Measurements from ENCODE around the gene ANO10.

Gene ANO10

GRCh38 chr3:43453981-43454380 lies 167.8 kb downstream of the ANO10 start:
- H2BK12ac ChIP-seq (ENCODE audit: low read length) = no peak overlapping the region

GRCh38 chr3:43451670-43452254 lies 170.0 kb downstream of the ANO10 start:
- no peak overlapping the region for H3K9ac ChIP-seq (ENCODE audit: low read depth, low read length, poor library complexity)
- H3K4ac ChIP-seq (ENCODE audit: low read length) = no peak overlapping the region
- no peak overlapping the region for H2BK5ac ChIP-seq (ENCODE audit: low read length)
- no peak overlapping the region for H4K8ac ChIP-seq (ENCODE audit: low read depth, low read length)
- no peak overlapping the region for H2AFZ ChIP-seq (ENCODE audit: low read length)
- no peak overlapping the region for H3K4me2 ChIP-seq (ENCODE audit: insufficient read depth, low read length, poor library complexity, severe bottlenecking)
- no peaks in the 10 kb centered on the region for H3K9me3 ChIP-seq (replicated peaks in 1 of 2; ENCODE audit: control insufficient read depth in 2 of 2, insufficient read depth in 1 of 2, low read depth in 1 of 2, low read length in 2 of 2)
- peaks cover 0 to 3% of the 10 kb centered on the region in 2 donors for H3K4me1 ChIP-seq (ENCODE audit: control insufficient read depth in 2 of 2, insufficient read depth in 1 of 2, low read depth in 1 of 2, low read length in 2 of 2)
- H3K27ac ChIP-seq (replicated peaks; ENCODE audit: low read length) = no peak overlapping the region
- H2BK15ac ChIP-seq (ENCODE audit: low read length) = no peak overlapping the region
- H4K91ac ChIP-seq (ENCODE audit: low read depth, low read length, poor library complexity) = no peak overlapping the region
- H2BK120ac ChIP-seq (ENCODE audit: low read depth, low read length) = no peak overlapping the region
- no peak overlapping the region for H2BK12ac ChIP-seq (ENCODE audit: low read length)
- no peaks in the 10 kb centered on the region for H3K79me1 ChIP-seq (ENCODE audit: low read depth, low read length)
- no peak overlapping the region for H3K4me3 ChIP-seq (ENCODE audit: low read length in 2 of 2)
- no peak for DNase-seq (ENCODE audit: low spot score)
- no peak overlapping the region for H3K14ac ChIP-seq (ENCODE audit: low read length)
- no peak overlapping the region for H3K18ac ChIP-seq (ENCODE audit: low read length)
- H3K23ac ChIP-seq (ENCODE audit: low read depth, low read length, poor library complexity) = no peak overlapping the region
- whole genome bisulfite sequencing, 2 donors (ENCODE audit: extremely low coverage in 2 of 2, insufficient read length in 2 of 2, insufficient replicate concordance in 1 of 2) = no CpG with 5 or more reads among the region's 2 CpGs
- no peak overlapping the region for H2AK5ac ChIP-seq (ENCODE audit: low read depth, low read length)
- no peaks in the 10 kb centered on the region for H3K36me3 ChIP-seq (replicated peaks in 1 of 2; ENCODE audit: control insufficient read depth in 2 of 2, insufficient read depth in 2 of 2, low read length in 2 of 2)
- no peaks in the 10 kb centered on the region for H3K27me3 ChIP-seq (ENCODE audit: control insufficient read depth in 3 of 3, insufficient read depth in 3 of 3, low read depth in 1 of 3, low read length in 3 of 3)

More at GRCh38 chr3:43453981-43454380, 167.8 kb downstream of the ANO10 start:
- H3K36me3 ChIP-seq (replicated peaks in 1 of 2; ENCODE audit: control insufficient read depth in 2 of 2, insufficient read depth in 2 of 2, low read length in 2 of 2) = no peaks in the 10 kb centered on the region
- no peaks in the 10 kb centered on the region for H3K27me3 ChIP-seq (ENCODE audit: control insufficient read depth in 3 of 3, insufficient read depth in 3 of 3, low read depth in 1 of 3, low read length in 3 of 3)
- no peak overlapping the region for H2BK5ac ChIP-seq (ENCODE audit: low read length)
- H3K4me1 ChIP-seq (ENCODE audit: control insufficient read depth in 2 of 2, insufficient read depth in 1 of 2, low read depth in 1 of 2, low read length in 2 of 2) = peaks cover 0 to 3% of the 10 kb centered on the region in 2 donors
- H4K91ac ChIP-seq (ENCODE audit: low read depth, low read length, poor library complexity) = no peak overlapping the region
- no peak overlapping the region for H3K4me3 ChIP-seq (ENCODE audit: low read length in 2 of 2)
- DNase-seq (ENCODE audit: low spot score) = no peak
- no peak overlapping the region for H3K4me2 ChIP-seq (ENCODE audit: insufficient read depth, low read length, poor library complexity, severe bottlenecking)
- no peak overlapping the region for H2BK15ac ChIP-seq (ENCODE audit: low read length)
- no peak overlapping the region for H2BK120ac ChIP-seq (ENCODE audit: low read depth, low read length)
- no CpG with 5 or more reads among the region's 1 CpG for WGBS, 2 donors (ENCODE audit: extremely low coverage in 2 of 2, insufficient read length in 2 of 2, insufficient replicate concordance in 1 of 2)
- no peak overlapping the region for H3K27ac ChIP-seq (replicated peaks; ENCODE audit: low read length)
- H3K9me3 ChIP-seq (replicated peaks in 1 of 2; ENCODE audit: control insufficient read depth in 2 of 2, insufficient read depth in 1 of 2, low read depth in 1 of 2, low read length in 2 of 2) = no peaks in the 10 kb centered on the region
- H3K14ac ChIP-seq (ENCODE audit: low read length) = no peak overlapping the region
- H2AK5ac ChIP-seq (ENCODE audit: low read depth, low read length) = no peak overlapping the region
- H3K79me1 ChIP-seq (ENCODE audit: low read depth, low read length) = no peaks in the 10 kb centered on the region
- no peak overlapping the region for H4K8ac ChIP-seq (ENCODE audit: low read depth, low read length)
- H3K4ac ChIP-seq (ENCODE audit: low read length) = no peak overlapping the region
- H3K9ac ChIP-seq (ENCODE audit: low read depth, low read length, poor library complexity) = no peak overlapping the region
- no peak overlapping the region for H2AFZ ChIP-seq (ENCODE audit: low read length)
- H3K18ac ChIP-seq (ENCODE audit: low read length) = no peak overlapping the region
- no peak overlapping the region for H3K23ac ChIP-seq (ENCODE audit: low read depth, low read length, poor library complexity)

GRCh38 chr3:43448098-43448497 lies 173.7 kb downstream of the ANO10 start:
- no peak for DNase-seq (ENCODE audit: low spot score)
- no peaks in the 10 kb centered on the region for H3K79me1 ChIP-seq (ENCODE audit: low read depth, low read length)
- H3K18ac ChIP-seq (ENCODE audit: low read length) = no peak overlapping the region
- no peaks in the 10 kb centered on the region for H3K27me3 ChIP-seq (ENCODE audit: control insufficient read depth in 3 of 3, insufficient read depth in 3 of 3, low read depth in 1 of 3, low read length in 3 of 3)
- H2BK5ac ChIP-seq (ENCODE audit: low read length) = no peak overlapping the region
- H3K14ac ChIP-seq (ENCODE audit: low read length) = no peak overlapping the region
- H2BK120ac ChIP-seq (ENCODE audit: low read depth, low read length) = no peak overlapping the region
- H2AK5ac ChIP-seq (ENCODE audit: low read depth, low read length) = no peak overlapping the region
- H3K4me3 ChIP-seq (ENCODE audit: low read length in 2 of 2) = no peak overlapping the region
- H2BK12ac ChIP-seq (ENCODE audit: low read length) = no peak overlapping the region
- no CpG with 5 or more reads among the region's 1 CpG for WGBS, 2 donors (ENCODE audit: extremely low coverage in 2 of 2, insufficient read length in 2 of 2, insufficient replicate concordance in 1 of 2)
- H4K8ac ChIP-seq (ENCODE audit: low read depth, low read length) = no peak overlapping the region
- H4K91ac ChIP-seq (ENCODE audit: low read depth, low read length, poor library complexity) = no peak overlapping the region
- H2BK15ac ChIP-seq (ENCODE audit: low read length) = no peak overlapping the region
- H3K9ac ChIP-seq (ENCODE audit: low read depth, low read length, poor library complexity) = no peak overlapping the region
- no peak overlapping the region for H3K23ac ChIP-seq (ENCODE audit: low read depth, low read length, poor library complexity)
- H3K4me1 ChIP-seq (ENCODE audit: control insufficient read depth in 2 of 2, insufficient read depth in 1 of 2, low read depth in 1 of 2, low read length in 2 of 2) = no peaks in the 10 kb centered on the region
- no peak overlapping the region for H3K27ac ChIP-seq (replicated peaks; ENCODE audit: low read length)
- no peak overlapping the region for H3K4me2 ChIP-seq (ENCODE audit: insufficient read depth, low read length, poor library complexity, severe bottlenecking)
- H2AFZ ChIP-seq (ENCODE audit: low read length) = no peak overlapping the region
- no peaks in the 10 kb centered on the region for H3K9me3 ChIP-seq (replicated peaks in 1 of 2; ENCODE audit: control insufficient read depth in 2 of 2, insufficient read depth in 1 of 2, low read depth in 1 of 2, low read length in 2 of 2)
- no peak overlapping the region for H3K4ac ChIP-seq (ENCODE audit: low read length)
- no peaks in the 10 kb centered on the region for H3K36me3 ChIP-seq (replicated peaks in 1 of 2; ENCODE audit: control insufficient read depth in 2 of 2, insufficient read depth in 2 of 2, low read length in 2 of 2)

- Histone ChIP-seq H2AK5ac (ENCODE audit: low read depth, low read length) (no peak overlapping the region), H2BK120ac (ENCODE audit: low read depth, low read length) (no peak overlapping the region), H2BK5ac (ENCODE audit: low read length) (no peak overlapping the region), H3K4me2 (ENCODE audit: insufficient read depth, low read length, poor library complexity, severe bottlenecking) (no peak overlapping the region), H3K79me1 (ENCODE audit: low read depth, low read length) (no peaks in the 10 kb centered on the region), H3K4ac (ENCODE audit: low read length) (no peak overlapping the region), H3K9me3 (replicated peaks in 1 of 2; ENCODE audit: control insufficient read depth in 2 of 2, insufficient read depth in 1 of 2, low read depth in 1 of 2, low read length in 2 of 2) (peaks cover 0 to 2% of the 10 kb centered on the region in 2 donors), H3K36me3 (replicated peaks in 1 of 2; ENCODE audit: control insufficient read depth in 2 of 2, insufficient read depth in 2 of 2, low read length in 2 of 2) (no peaks in the 10 kb centered on the region), H3K14ac (ENCODE audit: low read length) (no peak overlapping the region), H3K27me3 (ENCODE audit: control insufficient read depth in 3 of 3, insufficient read depth in 3 of 3, low read depth in 1 of 3, low read length in 3 of 3) (no peaks in the 10 kb centered on the region), H3K4me3 (ENCODE audit: low read length in 2 of 2) (no peak overlapping the region), H3K18ac (ENCODE audit: low read length) (no peak overlapping the region), H4K91ac (ENCODE audit: low read depth, low read length, poor library complexity) (no peak overlapping the region), H4K8ac (ENCODE audit: low read depth, low read length) (no peak overlapping the region), H2BK12ac (ENCODE audit: low read length) (no peak overlapping the region), H3K4me1 (ENCODE audit: control insufficient read depth in 2 of 2, insufficient read depth in 1 of 2, low read depth in 1 of 2, low read length in 2 of 2) (no peaks in the 10 kb centered on the region), H3K9ac (ENCODE audit: low read depth, low read length, poor library complexity) (no peak overlapping the region), H3K23ac (ENCODE audit: low read depth, low read length, poor library complexity) (no peak overlapping the region), H3K27ac (replicated peaks; ENCODE audit: low read length) (no peak overlapping the region), H2BK15ac (ENCODE audit: low read length) (no peak overlapping the region), H2AFZ (ENCODE audit: low read length) (no peak overlapping the region)
- WGBS, 2 donors (ENCODE audit: extremely low coverage in 2 of 2, insufficient read length in 2 of 2, insufficient replicate concordance in 1 of 2) = no CpG with 5 or more reads among the region's 4 CpGs
- peak; percentile 1 for DNase-seq (ENCODE audit: low spot score)
These were observed 176.0 kb downstream of the ANO10 start for GRCh38 chr3:43445820-43446219.
